GM12875 (cell line): Measurements from ENCODE around the gene SLC25A21.
"Not testable (repeated sequence)": the region's sequence is repeated elsewhere in the genome, so short reads cannot be mapped to it uniquely, and the experiment has no call there.

Experiments used
- H3K4me3 ChIP-seq: one replicate; pipeline ENCODE4 v1.5.1; 2011; ENCODE audit warnings: low read depth, low read length, control low read depth
- TF ChIP-seq, protein P1 (sequence below): IDR thresholded peaks from 2 replicates; pipeline ENCODE4 v1.5.1; 2011; ENCODE audit warnings: low read depth, mild to moderate bottlenecking, control low read depth, inconsistent platforms, low read length, moderate library complexity, borderline replicate concordance; ENCODE audit not compliant: insufficient read depth

The SLC25A21 gene

DNA sequence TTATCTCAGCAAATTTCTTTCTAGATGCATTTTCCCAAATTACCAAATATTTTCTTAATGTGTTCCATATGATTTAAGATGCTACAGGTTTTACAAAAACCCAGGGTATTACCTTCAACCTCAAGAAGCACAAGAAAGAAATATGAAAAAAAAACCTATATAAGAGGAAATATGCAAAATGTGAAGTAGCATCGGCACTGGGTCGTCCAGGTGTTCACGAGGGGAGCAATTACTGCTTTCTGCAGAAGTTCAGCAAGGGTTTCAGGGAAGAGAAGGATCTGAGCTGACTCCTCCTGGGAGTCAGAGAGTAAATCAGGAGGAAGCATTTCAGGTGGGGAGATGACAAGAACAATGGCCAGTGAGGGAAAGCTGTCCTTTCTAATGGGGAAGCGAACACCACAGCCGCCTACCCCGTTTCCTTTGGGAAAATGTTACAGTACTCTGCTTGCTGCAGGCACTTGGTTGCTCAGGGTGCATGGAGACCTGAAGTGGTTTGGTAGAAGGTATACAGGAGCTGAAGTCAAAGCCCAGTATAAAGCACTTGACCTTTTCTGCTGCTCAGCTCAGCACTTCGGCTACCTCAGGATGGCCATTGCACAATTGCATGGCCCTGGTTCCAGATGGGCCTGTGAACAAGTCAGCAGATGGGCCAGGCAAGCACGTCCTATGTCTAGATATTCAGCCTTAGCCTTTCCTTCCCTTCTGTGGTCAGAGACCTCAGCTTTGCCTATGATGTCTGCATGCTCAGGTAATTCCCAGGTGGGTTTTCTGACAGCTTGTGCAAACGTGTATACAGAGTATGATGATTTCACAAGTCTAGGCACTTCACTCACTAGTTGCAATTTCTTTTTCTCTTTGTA is 355.1 kb downstream of the SLC25A21 start:
- TF ChIP-seq, protein P1, sequence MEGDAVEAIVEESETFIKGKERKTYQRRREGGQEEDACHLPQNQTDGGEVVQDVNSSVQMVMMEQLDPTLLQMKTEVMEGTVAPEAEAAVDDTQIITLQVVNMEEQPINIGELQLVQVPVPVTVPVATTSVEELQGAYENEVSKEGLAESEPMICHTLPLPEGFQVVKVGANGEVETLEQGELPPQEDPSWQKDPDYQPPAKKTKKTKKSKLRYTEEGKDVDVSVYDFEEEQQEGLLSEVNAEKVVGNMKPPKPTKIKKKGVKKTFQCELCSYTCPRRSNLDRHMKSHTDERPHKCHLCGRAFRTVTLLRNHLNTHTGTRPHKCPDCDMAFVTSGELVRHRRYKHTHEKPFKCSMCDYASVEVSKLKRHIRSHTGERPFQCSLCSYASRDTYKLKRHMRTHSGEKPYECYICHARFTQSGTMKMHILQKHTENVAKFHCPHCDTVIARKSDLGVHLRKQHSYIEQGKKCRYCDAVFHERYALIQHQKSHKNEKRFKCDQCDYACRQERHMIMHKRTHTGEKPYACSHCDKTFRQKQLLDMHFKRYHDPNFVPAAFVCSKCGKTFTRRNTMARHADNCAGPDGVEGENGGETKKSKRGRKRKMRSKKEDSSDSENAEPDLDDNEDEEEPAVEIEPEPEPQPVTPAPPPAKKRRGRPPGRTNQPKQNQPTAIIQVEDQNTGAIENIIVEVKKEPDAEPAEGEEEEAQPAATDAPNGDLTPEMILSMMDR = no peak
- no peak overlapping the region for H3K4me3 ChIP-seq

DNA sequence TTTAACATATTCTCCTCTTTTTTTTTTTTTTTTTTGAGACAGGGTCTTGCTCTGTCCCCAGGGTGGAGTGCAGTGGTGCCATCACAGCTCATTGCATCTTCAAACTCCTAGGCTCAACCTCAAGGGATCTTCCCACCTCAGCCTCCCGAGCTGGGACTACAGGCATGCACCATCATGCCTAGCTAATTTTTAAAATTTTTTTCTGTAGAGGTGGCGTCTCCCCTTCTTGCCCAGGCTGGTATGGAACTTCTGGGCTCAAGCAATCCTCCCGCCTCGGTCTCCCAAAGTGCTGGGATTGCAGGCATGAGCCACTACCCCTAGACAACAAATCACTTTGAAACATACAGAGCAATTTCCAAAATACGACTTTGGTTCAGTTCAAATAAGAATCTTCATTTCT is 355.9 kb downstream of the SLC25A21 start:
- H3K4me3 ChIP-seq = no peak overlapping the region
- TF ChIP-seq, protein P1 = no peak

DNA sequence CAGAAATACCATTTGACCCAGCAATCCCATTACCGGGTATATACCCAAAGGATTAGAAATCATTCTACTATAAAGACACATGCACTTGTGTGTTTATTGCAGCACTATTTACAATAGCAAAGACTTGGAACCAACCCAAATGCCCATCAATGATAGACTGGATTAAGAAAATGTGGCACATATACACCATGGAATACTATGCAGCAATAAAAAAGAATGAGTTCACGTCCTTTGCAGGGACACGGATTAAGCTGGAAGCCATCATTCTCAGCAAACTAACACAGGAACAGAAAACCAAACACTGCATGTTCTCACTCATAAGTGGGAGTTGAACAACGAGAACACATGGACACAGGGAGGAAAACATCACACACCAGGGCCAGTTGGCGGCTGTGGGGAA is 357.6 kb downstream of the SLC25A21 start:
- not testable (repeated sequence) for H3K4me3 ChIP-seq

DNA sequence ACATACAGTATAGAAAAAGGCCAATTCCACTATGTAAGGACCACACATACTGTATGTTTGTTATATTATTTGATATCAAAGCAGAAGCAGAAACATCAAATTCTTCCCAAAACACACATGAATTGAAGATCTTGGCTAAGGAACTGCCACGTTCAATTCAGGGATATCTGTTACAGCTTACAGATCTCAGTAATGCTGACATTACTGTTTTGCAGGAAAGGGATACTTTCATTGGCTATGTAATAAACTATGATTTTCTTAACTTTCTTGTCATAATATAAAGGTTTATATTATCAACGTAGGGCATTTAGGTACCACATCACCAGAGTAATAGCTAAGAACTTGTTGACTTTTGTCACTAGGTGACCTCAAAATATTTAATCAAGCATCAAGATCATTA is 362.2 kb downstream of the SLC25A21 start:
- H3K4me3 ChIP-seq = no peak overlapping the region
- TF ChIP-seq, protein P1 = no peak

DNA sequence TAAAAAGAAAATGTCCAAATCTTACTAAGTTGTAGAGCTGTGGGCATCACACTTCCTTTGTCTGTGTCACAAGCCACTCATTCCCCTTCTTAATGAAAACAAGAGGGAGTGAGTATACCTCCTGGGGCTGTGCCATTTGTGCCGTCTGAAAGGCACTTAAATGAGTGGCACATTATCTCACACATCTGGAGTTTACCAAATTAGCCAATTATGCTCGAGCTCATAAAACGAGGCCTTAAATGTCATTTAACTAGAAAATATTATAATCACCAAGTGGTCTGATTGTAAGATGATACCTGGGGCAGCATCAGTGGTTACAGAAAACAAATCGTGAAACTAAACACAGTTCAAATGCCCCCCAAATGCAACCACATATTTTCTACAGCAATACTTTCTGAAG is 364.7 kb downstream of the SLC25A21 start:
- H3K4me3 ChIP-seq = no peak overlapping the region
- TF ChIP-seq, protein P1 = no peak

DNA sequence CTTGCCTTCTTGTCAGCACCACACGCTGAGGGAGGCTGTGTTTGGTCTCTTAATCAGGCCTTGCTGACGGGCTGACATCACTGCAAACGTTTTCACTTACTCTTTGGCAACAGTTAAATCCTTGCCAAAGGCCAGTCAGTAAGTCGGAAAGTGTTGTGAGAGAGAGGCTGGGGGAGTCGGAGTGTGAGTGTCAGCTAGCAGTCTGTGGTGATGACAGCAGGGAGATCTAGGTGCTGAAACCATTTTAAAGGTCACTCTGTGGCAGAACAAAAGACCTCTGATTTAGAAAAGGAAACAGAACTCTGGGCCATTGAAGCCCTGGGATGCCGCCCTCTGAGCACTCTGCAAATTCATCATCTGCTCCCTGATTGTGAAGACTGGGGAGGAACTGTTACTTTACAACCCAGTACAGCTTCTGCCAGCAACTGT is 367.3 kb downstream of the SLC25A21 start:
- no peak overlapping the region for H3K4me3 ChIP-seq
- TF ChIP-seq, protein P1 = no peak

DNA sequence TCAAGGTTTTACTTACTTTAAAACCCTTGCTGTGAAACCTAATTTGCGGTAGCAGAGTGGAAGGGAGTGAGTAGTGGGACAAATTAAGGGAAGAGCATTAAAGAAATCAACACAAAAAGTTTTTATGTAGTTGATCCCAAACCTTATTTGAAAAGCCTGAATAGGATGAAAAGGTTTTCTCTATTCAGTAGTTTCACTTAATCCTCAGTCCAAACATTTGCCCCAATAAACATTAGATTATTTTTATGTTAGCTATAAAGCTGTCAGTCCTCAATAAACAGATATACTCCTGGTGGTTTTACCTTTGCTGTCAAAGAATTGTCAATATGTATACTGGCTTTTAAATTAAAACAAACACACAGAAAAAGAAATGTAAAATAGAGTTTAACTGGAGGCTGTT is 374.8 kb downstream of the SLC25A21 start:
- H3K4me3 ChIP-seq = no peak overlapping the region
- TF ChIP-seq, protein P1 = no peak
